ENCODE measurements around the gene GPR18.
"Not testable (repeated sequence)": the region's sequence is repeated elsewhere in the genome, so short reads cannot be mapped to it uniquely, and the experiment has no call there.

GPR18 gene

GRCh38 chr13:99265821-99266426, 7.7 kb upstream of the GPR18 start:
- DNase-seq = peak; percentile 52

- DNase-seq = no peak
These were observed 7.1 kb upstream of the GPR18 start for GRCh38 chr13:99265162-99265800.

GRCh38 chr13:99264051-99264450, 5.9 kb upstream of the GPR18 start:
- DNase-seq = no peak

GRCh38 chr13:99263126-99263785, 5.1 kb upstream of the GPR18 start:
- DNase-seq = no peak

- no peak for DNase-seq
These were observed 2.9 kb upstream of the GPR18 start for GRCh38 chr13:99261059-99261458.

- DNase-seq = no peak
These were observed 2.0 kb upstream of the GPR18 start for GRCh38 chr13:99260216-99260615.

GRCh38 chr13:99258946-99259345, 767 bp upstream of the GPR18 start:
- no peak for DNase-seq

- no peak for DNase-seq
These were observed 888 bp downstream of the GPR18 start for GRCh38 chr13:99257291-99257690.

GRCh38 chr13:99256709-99257108, 1.5 kb downstream of the GPR18 start:
- peak; percentile 77 for DNase-seq

GRCh38 chr13:99256283-99256682, 1.9 kb downstream of the GPR18 start:
- no peak for DNase-seq

- no peak for DNase-seq
These were observed 2.9 kb downstream of the GPR18 start for GRCh38 chr13:99255271-99255670.

GRCh38 chr13:99254830-99255229, 3.3 kb downstream of the GPR18 start:
- DNase-seq = peak; percentile 22

GRCh38 chr13:99251921-99252320, 6.3 kb downstream of the GPR18 start:
- no peak for DNase-seq

GRCh38 chr13:99250982-99251825, 7.0 kb downstream of the GPR18 start:
- DNase-seq = no peak

GRCh38 chr13:99249606-99250005, 8.6 kb downstream of the GPR18 start:
- not testable (repeated sequence) for DNase-seq

- not testable (repeated sequence) for DNase-seq
These were observed 9.0 kb downstream of the GPR18 start for GRCh38 chr13:99249178-99249577.

- DNase-seq = no peak
These were observed 12.1 kb downstream of the GPR18 start for GRCh38 chr13:99246100-99246499.

GRCh38 chr13:99237981-99238662, 20.1 kb downstream of the GPR18 start:
- DNase-seq = no peak

GRCh38 chr13:99231721-99232120, 26.5 kb downstream of the GPR18 start:
- DNase-seq = no peak

- no peak for DNase-seq
These were observed 27.2 kb downstream of the GPR18 start for GRCh38 chr13:99230991-99231390.

GRCh38 chr13:99230588-99230987, 27.6 kb downstream of the GPR18 start:
- DNase-seq = not testable (repeated sequence)

All from fibroblast of skin of right quadriceps (primary cell).